SH-SY5Y (cell line): ENCODE results near the gene ATP1A4.

ENCODE experiments used
- GATA2 ChIP-seq: IDR thresholded peaks from 2 replicates; pipeline ENCODE4 v1.6.1; 2011; ENCODE audit warnings: mild to moderate bottlenecking, low read depth, low read length
- GATA3 ChIP-seq: IDR thresholded peaks from 2 replicates; pipeline ENCODE4 v1.6.1; 2011; ENCODE audit warnings: low read depth, mild to moderate bottlenecking, low read length, moderate library complexity

DNA sequence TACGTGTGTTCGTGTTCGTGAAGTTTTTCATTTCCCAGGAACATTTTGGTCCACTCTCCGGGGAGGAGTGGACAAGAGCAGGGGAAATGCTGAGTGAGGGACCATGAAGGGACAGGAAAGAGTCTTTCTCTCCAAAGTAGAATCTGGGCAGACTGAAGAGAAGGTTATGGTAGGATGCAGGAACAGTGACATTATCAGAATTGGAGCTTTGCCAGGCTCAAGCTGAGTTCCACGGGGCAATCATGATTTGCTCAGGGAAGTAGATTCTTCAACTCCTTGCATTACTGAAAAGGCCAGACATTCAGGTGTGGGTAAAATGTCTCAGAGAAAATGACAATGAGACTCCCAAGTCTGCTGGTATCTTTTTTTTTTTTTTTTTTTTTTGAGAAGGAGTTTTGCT lies 16.6 kb downstream of the ATP1A4 start:
- TF ChIP-seq GATA2 (no peak), GATA3 (no peak)
